Esophagus squamous epithelium (tissue), 5 donors: ENCODE results near the gene TMEM38B. TPM values are rescaled to one million over a fixed set of nuclear protein-coding genes. Genes with fewer than 3 reads are reported as not detected.

Source experiments
- DNase-seq: peaks from one replicate; lab custom pipeline; 2025; lab: John Stamatoyannopoulos, UW
- H3K27ac ChIP-seq, 4 donors: fragments of 200-600 bp; sonication (generic); one replicate each; pipeline ENCODE4 v1.5.1; 2016 to 2019; ENCODE audit warnings: mild to moderate bottlenecking in 1 of 4
- H3K27me3 ChIP-seq, 4 donors: fragments of 200-600 bp; sonication (generic); 1 replicate in 3 of 4; 2 replicates in 1 of 4; pipeline versions ENCODE4 v1.5.1 to v1.6.0; 2017 to 2021; ENCODE audit warnings: antibody characterized with exemption in 1 of 4
- H3K36me3 ChIP-seq, 3 donors: fragments of 200-600 bp; sonication (generic); one replicate each; pipeline ENCODE4 v1.5.1; 2016 to 2019
- H3K4me1 ChIP-seq, 3 donors: fragments of 200-600 bp; sonication (generic); one replicate each; pipeline ENCODE4 v1.5.1; 2017 to 2019
- H3K4me3 ChIP-seq, 4 donors: fragments of 200-600 bp; sonication (generic); 1 replicate in 3 of 4; 2 replicates in 1 of 4; pipeline ENCODE4 v1.5.1; 2016 to 2019; ENCODE audit warnings: mild to moderate bottlenecking in 2 of 4, moderate library complexity in 1 of 4
- H3K9me3 ChIP-seq, 3 donors: fragments of 200-600 bp; sonication (generic); one replicate each; pipeline ENCODE4 v1.5.1; 2016 to 2019
- CTCF ChIP-seq, 6 experiments: fragments of 450-650 bp in 4 of 6; fragments of 200-600 bp in 2 of 6; sonication (generic) in 2 of 6; IDR thresholded peaks; one replicate each; pipeline ENCODE4 v1.5.1; 2016 to 2019; ENCODE audit warnings: antibody characterized with exemption in 6 of 6, mild to moderate bottlenecking in 4 of 6, moderate library complexity in 4 of 6
- POLR2A ChIP-seq, 4 donors: fragments of 450-650 bp; IDR thresholded peaks; one replicate each; pipeline ENCODE4 v1.6.1; 2017; ENCODE audit warnings: antibody characterized with exemption in 4 of 4, mild to moderate bottlenecking in 4 of 4, moderate library complexity in 3 of 4
- WGBS, 2 donors: methylation state at CpG; one replicate each; pipeline ENCODE4 v1.1.5; 2018; 5-methylcytosine and 5-hydroxymethylcytosine counted together
- intact Hi-C: fragments of 100-400 bp; cut with DNase I; formaldehyde crosslinking; loops from one replicate; pipeline ENCODE4 v1.15.0; 2022
- total RNA-seq, 4 donors: library from RNA; depleted of rRNA; stranded (reverse); fragments of >200 nt; gene quantifications; one replicate each; pipeline ENCODE4 v1.1.0, GENCODE V29; 2016
- donor health status: DM: yes; HTN: yes; CAD: no.

Gene TMEM38B
- total RNA-seq, 4 donors from 2014 or later = 3.5 to 7.6 (median 7.2) TPM

- H3K4me1 ChIP-seq = no peaks in the 10 kb centered on the region
- H3K27me3 ChIP-seq = no peaks in the 10 kb centered on the region
- 92 to 100% methylated on average over 2 of the region's 2 CpGs for WGBS, 2 donors
- no peak for TF ChIP-seq POLR2A (IDR thresholded peaks at IDR 0.05)
- no peak for TF ChIP-seq CTCF (IDR thresholded peaks at IDR 0.05)
- DNase-seq = no peak
- H3K4me3 ChIP-seq = no peak overlapping the region
- intact Hi-C loops = no loop called here
- no peaks in the 10 kb centered on the region for H3K9me3 ChIP-seq
- no peak overlapping the region for H3K27ac ChIP-seq
- H3K36me3 ChIP-seq = no peaks in the 10 kb centered on the region
Observed at GRCh38 chr9:105681313-105681712, 13.0 kb upstream of the TMEM38B start.

GRCh38 chr9:105681724-105682123 lies 12.6 kb upstream of the TMEM38B start:
- intact Hi-C loops = no loop called here
- DNase-seq = no peak
- 86 to 100% methylated on average over 1 of the region's 1 CpG for WGBS, 2 donors

GRCh38 chr9:105683688-105684275 lies 10.6 kb upstream of the TMEM38B start:
- intact Hi-C loops = no loop called here
- no peaks in the 10 kb centered on the region for H3K9me3 ChIP-seq

More at GRCh38 chr9:105681724-105682123, 12.6 kb upstream of the TMEM38B start:
- no peak for TF ChIP-seq CTCF (IDR thresholded peaks at IDR 0.05)
- TF ChIP-seq POLR2A (IDR thresholded peaks at IDR 0.05) = no peak
- H3K9me3 ChIP-seq = no peaks in the 10 kb centered on the region
- no peak overlapping the region for H3K4me3 ChIP-seq
- no peak overlapping the region for H3K27ac ChIP-seq
- no peaks in the 10 kb centered on the region for H3K27me3 ChIP-seq
- H3K4me1 ChIP-seq = no peaks in the 10 kb centered on the region
- no peaks in the 10 kb centered on the region for H3K36me3 ChIP-seq

GRCh38 chr9:105686936-105687335 lies 7.4 kb upstream of the TMEM38B start:
- no peaks in the 10 kb centered on the region for H3K4me1 ChIP-seq
- no peak for TF ChIP-seq POLR2A (IDR thresholded peaks at IDR 0.05)
- no peak for TF ChIP-seq CTCF (IDR thresholded peaks at IDR 0.05)
- DNase-seq = no peak
- no peak overlapping the region for H3K27ac ChIP-seq
- no peaks in the 10 kb centered on the region for H3K36me3 ChIP-seq
- WGBS, 2 donors = 88 to 95% methylated on average over 4 of the region's 4 CpGs
- H3K9me3 ChIP-seq = no peaks in the 10 kb centered on the region
- H3K27me3 ChIP-seq = peaks cover 0 to 26% (median 0%) of the 10 kb centered on the region in 4 donors
- intact Hi-C loops = no loop called here
- no peak overlapping the region for H3K4me3 ChIP-seq

More at GRCh38 chr9:105683688-105684275, 10.6 kb upstream of the TMEM38B start:
- Histone ChIP-seq H3K4me3 (no peak overlapping the region), H3K36me3 (no peaks in the 10 kb centered on the region), H3K27me3 (peaks cover 0 to 2% (median 0%) of the 10 kb centered on the region in 4 donors), H3K27ac (no peak overlapping the region), H3K4me1 (no peaks in the 10 kb centered on the region)
- TF ChIP-seq CTCF (IDR thresholded peaks at IDR 0.05) (no peak), POLR2A (IDR thresholded peaks at IDR 0.05) (no peak)
- DNase-seq = no peak
- WGBS, 2 donors = 70 to 83% methylated on average over 1 of the region's 1 CpG

GRCh38 chr9:105690742-105691141 lies 3.6 kb upstream of the TMEM38B start:
- Histone ChIP-seq H3K27me3 (peaks cover 0 to 47% (median 2%) of the 10 kb centered on the region in 4 donors), H3K4me3 (no peak overlapping the region), H3K27ac (no peak overlapping the region), H3K9me3 (no peaks in the 10 kb centered on the region), H3K4me1 (peaks cover 0 to 20% (median 6%) of the 10 kb centered on the region in 3 donors), H3K36me3 (no peaks in the 10 kb centered on the region)
- 34 to 49% methylated on average over 2 of the region's 2 CpGs for WGBS, 2 donors
- TF ChIP-seq POLR2A (IDR thresholded peaks at IDR 0.05) = no peak
- TF ChIP-seq CTCF (IDR thresholded peaks at IDR 0.05) = peak in 5 of 6 experiments; percentile 11 to 36 (median 25)
- intact Hi-C loops = no loop called here
- DNase-seq = no peak
